ENCODE results near the gene MTCH1.
A peak's percentile ranks its signal among the peaks of the same experiment; 100 is the strongest.

MTCH1 gene

DNA sequence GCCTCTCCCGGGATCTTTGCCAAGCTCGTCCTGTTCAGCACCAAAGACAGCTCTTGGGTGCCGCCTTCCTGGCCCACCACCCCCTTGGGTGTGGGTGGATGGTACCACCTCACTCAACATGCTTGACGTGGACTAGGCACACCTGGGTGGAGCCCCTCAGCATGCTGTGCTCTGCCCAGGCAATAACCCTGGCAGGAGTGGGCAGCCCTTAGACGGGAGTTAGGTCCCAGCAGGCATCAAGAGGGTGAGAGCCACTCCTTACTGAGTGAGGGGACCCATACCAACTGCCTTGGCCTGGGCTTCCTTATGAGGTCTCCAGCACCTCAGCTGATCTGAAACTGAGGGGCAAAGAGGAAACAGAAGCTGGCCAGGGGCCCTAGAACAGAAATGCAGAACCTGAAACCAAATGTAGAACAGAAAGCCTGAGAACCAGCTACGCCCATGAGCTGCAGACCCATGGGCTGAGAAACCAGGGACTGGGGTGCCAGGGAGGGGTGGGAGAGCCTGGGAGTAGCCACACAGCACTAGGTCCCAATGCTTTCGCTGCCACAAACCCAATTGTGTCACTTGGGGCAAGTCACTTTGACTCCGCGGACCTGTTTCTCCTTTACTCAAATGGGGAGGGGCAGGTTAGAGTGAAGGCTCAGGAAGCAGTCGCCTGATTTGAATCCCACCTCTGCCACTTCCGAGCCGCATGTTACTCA lies 21.5 kb upstream of the MTCH1 start:
- DNase-seq, result no peak
- Histone ChIP-seq H3K9me3 (no peaks in the 10 kb centered on the region), H3K4me3 (ENCODE audit: low read depth, low read length) (no peak overlapping the region), H3K27me3 (no peaks in the 10 kb centered on the region), H3K36me3 (no peaks in the 10 kb centered on the region), H3K4me1 (no peaks in the 10 kb centered on the region; the same call in 1 of the 2 replicates)
- no peak for TF ChIP-seq CTCF (IDR thresholded peaks at IDR 0.05; ENCODE audit: low read depth, low read length)

GRCh38 chr6:37006793-37007339 lies 20.9 kb upstream of the MTCH1 start:
- Histone ChIP-seq H3K27me3 (no peaks in the 10 kb centered on the region), H3K4me3 (ENCODE audit: low read depth, low read length) (no peak overlapping the region), H3K36me3 (no peaks in the 10 kb centered on the region), H3K9me3 (no peaks in the 10 kb centered on the region), H3K4me1 (no peaks in the 10 kb centered on the region; the same call in 1 of the 2 replicates)
- no peak for TF ChIP-seq CTCF (IDR thresholded peaks at IDR 0.05; ENCODE audit: low read depth, low read length)
- DNase-seq, result no peak

- Histone ChIP-seq H3K27me3 (no peaks in the 10 kb centered on the region), H3K4me3 (ENCODE audit: low read depth, low read length) (no peak overlapping the region)
- no peak for DNase-seq
Observed at GRCh38 chr6:37005827-37006567, 20.0 kb upstream of the MTCH1 start.

DNA sequence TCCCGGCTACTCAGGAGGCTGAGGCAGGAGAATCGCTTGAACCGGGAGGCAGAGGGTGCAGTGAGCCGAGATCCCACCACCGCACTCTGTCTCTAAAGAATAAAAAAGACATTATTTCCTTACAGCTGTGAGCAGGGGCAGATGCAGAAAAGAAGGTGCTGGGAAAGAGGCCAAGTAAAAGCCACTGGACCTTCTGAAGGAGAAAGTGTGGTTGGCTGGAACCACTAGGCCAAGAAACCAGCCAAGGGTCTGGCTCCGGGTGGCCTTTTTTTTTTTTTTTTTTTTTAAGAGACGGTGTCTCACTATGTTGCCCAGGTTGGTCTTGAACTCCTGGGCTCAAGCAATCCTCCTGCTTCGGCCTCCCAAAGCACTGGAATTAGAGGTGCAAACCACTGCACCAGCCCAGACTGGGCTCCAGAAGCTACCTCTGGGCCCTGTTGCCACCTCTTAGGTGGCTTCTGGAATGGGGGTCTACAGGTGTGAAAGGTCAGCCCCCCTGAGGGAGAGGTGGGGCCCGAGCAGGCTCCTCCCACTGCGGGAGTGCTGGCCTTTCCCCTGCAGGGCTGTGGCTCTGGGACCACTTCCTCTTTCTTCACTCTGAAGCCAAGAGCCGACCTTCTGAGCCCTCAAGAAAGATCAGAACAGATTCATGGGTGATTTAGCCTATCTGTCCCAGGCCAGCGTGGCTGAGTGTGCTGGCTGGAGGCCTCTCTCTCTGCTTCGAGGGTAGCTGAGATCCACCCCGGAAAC lies 19.2 kb upstream of the MTCH1 start, which contains the start of gene FGD2:
Gene FGD2 (plus strand): TSS at position 595 of the 750 bp plus-strand sequence. CDS start 163 bp downstream, outside the sequence.
- Histone ChIP-seq H3K4me3 (ENCODE audit: low read depth, low read length) (no peak within 1 kb of the TSS), H3K36me3 (no peaks in the 10 kb centered on the region), H3K27me3 (no peaks in the 10 kb centered on the region), H3K4me1 (no peaks in the 10 kb centered on the region; the same call in 1 of the 2 replicates), H3K9me3 (no peaks in the 10 kb centered on the region)
- TF ChIP-seq CTCF (IDR thresholded peaks at IDR 0.05; ENCODE audit: low read depth, low read length), result no peak
- no peak for DNase-seq

More at GRCh38 chr6:37005827-37006567, 20.0 kb upstream of the MTCH1 start:
- no peaks in the 10 kb centered on the region for H3K9me3 ChIP-seq
- no peaks in the 10 kb centered on the region for H3K36me3 ChIP-seq
- TF ChIP-seq CTCF (IDR thresholded peaks at IDR 0.05; ENCODE audit: low read depth, low read length), result no peak
- no peaks in the 10 kb centered on the region; the same call in 1 of the 2 replicates for H3K4me1 ChIP-seq

- H3K27me3 ChIP-seq, result no peaks in the 10 kb centered on the region
- TF ChIP-seq CTCF (IDR thresholded peaks at IDR 0.05; ENCODE audit: low read depth, low read length), result no peak
- H3K4me3 ChIP-seq (ENCODE audit: low read depth, low read length), result no peak overlapping the region
- peak; percentile 59 for DNase-seq
- H3K4me1 ChIP-seq, result peaks cover 6% of the 10 kb centered on the region
- no peaks in the 10 kb centered on the region for H3K36me3 ChIP-seq
- no peaks in the 10 kb centered on the region for H3K9me3 ChIP-seq
Observed at GRCh38 chr6:37004044-37004980, 18.3 kb upstream of the MTCH1 start.

Data from BE2C (cell line).